HCT116 (cell line): ENCODE measurements around the gene UBE2O. TPM values are rescaled to one million over a fixed set of nuclear protein-coding genes. Genes with fewer than 3 reads are reported as not detected.
A peak's percentile ranks its signal among the peaks of the same experiment; 100 is the strongest.

Experiments
- ATAC-seq: fragments of 200-7000 bp; cut with Tn5 transposase; 2 replicates; pipeline ENCODE4 v1.9.1; 2020; ENCODE audit warnings: mild to moderate bottlenecking, moderate library complexity
- BruUV-seq: library from RNA; stranded (reverse); fragments of 400-500 nt; replicated peaks from 2 replicates; lab custom pipeline; 2021; lab: Mats Ljungman, UMichigan
- CTCF ChIA-PET: fragments of 300-600 bp; sonication (Branson Sonifier 250); formaldehyde crosslinking; loops from one replicate; lab custom pipeline; 2021; ENCODE audit warnings: antibody characterized with exemption; lab: Charles Lee
- POLR2A ChIA-PET: fragments of 300-600, 350-600 bp; sonication (Branson Sonifier 250); formaldehyde crosslinking; loops from one replicate; lab custom pipeline; 2021; ENCODE audit warnings: antibody characterized with exemption; lab: Charles Lee
- RAD21 ChIA-PET, 2 experiments: fragments of 300-600 bp; sonication (Branson Sonifier 250); formaldehyde crosslinking; loops; one replicate each; lab custom pipeline; 2023; ENCODE audit warnings: low total read pairs in 2 of 2; ENCODE audit not compliant: uncharacterized antibody in 2 of 2, unreplicated experiment in 2 of 2, low non-redundant PET in 1 of 2; lab: Charles Lee
- DNase-seq: peaks from one replicate; pipeline ENCODE4 v3.0.0-alpha.2; 2010; ENCODE audit warnings: low read depth, low spot score
- H2AFZ ChIP-seq: fragments of 200-600 bp; shearing (Covaris generic), sonication (generic); 2 replicates; pipeline ENCODE4 v1.6.1; 2017; ENCODE audit warnings: low read depth, mixed run types, mixed read lengths, antibody characterized with exemption, low read length; ENCODE audit not compliant: poor library complexity, severe bottlenecking
- H3K27ac ChIP-seq: 2 replicates; pipeline ENCODE4 v1.5.1; 2012; ENCODE audit warnings: low read depth, low read length
- H3K27me3 ChIP-seq: fragments of 200-600 bp; sonication (generic); 2 replicates; pipeline ENCODE4 v1.6.1; 2016; ENCODE audit warnings: mixed run types, low read length, mixed read lengths; ENCODE audit not compliant: insufficient read depth
- H3K36me3 ChIP-seq, 2 experiments: fragments of 200-500 bp in 1 of 2; fragments of 200-600 bp in 1 of 2; sonication (Bioruptor generic) in 1 of 2; sonication (generic) in 1 of 2; 2 replicates each; pipeline versions ENCODE4 v1.5.1 to v1.6.1; 2014 to 2016; ENCODE audit warnings: low read length in 2 of 2, inconsistent platforms in 1 of 2, mixed read lengths in 1 of 2, mixed run types in 1 of 2; ENCODE audit not compliant: insufficient read depth in 2 of 2, control insufficient read depth in 1 of 2
- H3K4me1 ChIP-seq, 2 experiments: fragments of 200-600 bp in 1 of 2; sonication (generic) in 1 of 2; 2 replicates each; pipeline versions ENCODE4 v1.5.1 to v1.6.1; 2012 to 2017; ENCODE audit warnings: low read length in 2 of 2, inconsistent platforms in 1 of 2, mild to moderate bottlenecking in 1 of 2, mixed read lengths in 1 of 2, mixed run types in 1 of 2, moderate library complexity in 1 of 2; ENCODE audit not compliant: insufficient read depth in 2 of 2, control insufficient read depth in 1 of 2
- H3K4me2 ChIP-seq: fragments of 200-600 bp; sonication (generic); 2 replicates; pipeline ENCODE4 v1.6.1; 2017; ENCODE audit warnings: mixed run types, low read length, mixed read lengths
- H3K4me3 ChIP-seq, 2 experiments: fragments of 200-600 bp in 1 of 2; sonication (generic) in 1 of 2; replicated peaks in 1 of 2; 2 replicates each; pipeline ENCODE4 v1.5.1; 2011 to 2016; ENCODE audit warnings: low read length in 2 of 2, control low read depth in 1 of 2, low read depth in 1 of 2, mild to moderate bottlenecking in 1 of 2, mixed read lengths in 1 of 2, mixed run types in 1 of 2
- H3K79me2 ChIP-seq: fragments of 200-600 bp; sonication (generic); 2 replicates; pipeline ENCODE4 v1.6.1; 2017; ENCODE audit warnings: mild to moderate bottlenecking, mixed run types, low read length, moderate library complexity, mixed read lengths; ENCODE audit not compliant: insufficient read depth
- H3K9ac ChIP-seq: fragments of 200-600 bp; sonication (generic); 2 replicates; pipeline ENCODE4 v1.6.1; 2016; ENCODE audit warnings: low read length, mixed read lengths
- H3K9me2 ChIP-seq: fragments of 200-600 bp; sonication (generic), shearing (Covaris generic); 2 replicates; pipeline ENCODE4 v1.6.1; 2017; ENCODE audit warnings: mixed run types, mild to moderate bottlenecking, moderate library complexity; ENCODE audit not compliant: insufficient read depth
- H3K9me3 ChIP-seq, 2 experiments: fragments of 200-500 bp in 1 of 2; fragments of 200-600 bp in 1 of 2; sonication (Bioruptor generic) in 1 of 2; sonication (generic) in 1 of 2; 2 replicates each; pipeline ENCODE4 v1.6.1; 2014 to 2017; ENCODE audit warnings: low read length in 2 of 2, mixed read lengths in 2 of 2, inconsistent platforms in 1 of 2, low read depth in 1 of 2, mild to moderate bottlenecking in 1 of 2, mixed run types in 1 of 2, moderate library complexity in 1 of 2; ENCODE audit not compliant: control insufficient read depth in 1 of 2, insufficient read depth in 1 of 2
- H4K20me1 ChIP-seq: fragments of 200-600 bp; sonication (generic), shearing (Covaris generic); 2 replicates; pipeline ENCODE4 v1.6.1; 2017; ENCODE audit warnings: mixed run types, mild to moderate bottlenecking, moderate library complexity; ENCODE audit not compliant: insufficient read depth
- EGR1 ChIP-seq: IDR thresholded peaks from 2 replicates; pipeline ENCODE4 v1.6.1; 2012; ENCODE audit warnings: low read depth
- EZH2phosphoT487 ChIP-seq: fragments of 200-600 bp; IDR thresholded peaks from 2 replicates; pipeline ENCODE4 v1.6.1; 2018; ENCODE audit warnings: antibody characterized with exemption, borderline replicate concordance
- JUND ChIP-seq: IDR thresholded peaks from 2 replicates; pipeline ENCODE4 v1.6.1; 2012
- POLR2A ChIP-seq: IDR thresholded peaks from 2 replicates; pipeline ENCODE4 v1.7.0; 2011; ENCODE audit warnings: borderline replicate concordance; ENCODE audit not compliant: insufficient read depth, insufficient read length; ENCODE audit errors: extremely low read depth
- POLR2AphosphoS5 ChIP-seq: IDR thresholded peaks from 2 replicates; pipeline ENCODE4 v1.6.1; 2011; ENCODE audit warnings: mild to moderate bottlenecking, low read depth, low read length, moderate library complexity
- TCF7L2 ChIP-seq: IDR thresholded peaks from 2 replicates; pipeline ENCODE4 v1.7.0; 2011; ENCODE audit warnings: borderline replicate concordance, inconsistent platforms; ENCODE audit not compliant: insufficient read depth, insufficient read length; ENCODE audit errors: extremely low read depth
- ZNF274 ChIP-seq: fragments of 200-500 bp; sonication (Bioruptor generic); IDR thresholded peaks from 2 replicates; pipeline ENCODE4 v1.6.1; 2014; ENCODE audit warnings: mild to moderate bottlenecking, low read depth, low read length, inconsistent platforms
- intact Hi-C: fragments of 100-400 bp; cut with micrococcal nuclease; formaldehyde crosslinking; loops from 2 replicates; pipeline ENCODE4 v1.10.0; 2022
- total RNA-seq: library from RNA; stranded (reverse); gene quantifications from one replicate; pipeline ENCODE4 v1.2.1, GENCODE V29; 2021; ENCODE audit not compliant: unreplicated experiment
- TF ChIP-seq, protein P1 (sequence below): IDR thresholded peaks from 2 replicates; pipeline ENCODE4 v1.6.1; 2011; ENCODE audit warnings: mild to moderate bottlenecking, low read length, moderate library complexity; ENCODE audit not compliant: insufficient replicate concordance; ENCODE audit errors: extremely low read depth

UBE2O gene
- total RNA-seq, 1 experiment from 2014 or later = 59.1 TPM

DNA sequence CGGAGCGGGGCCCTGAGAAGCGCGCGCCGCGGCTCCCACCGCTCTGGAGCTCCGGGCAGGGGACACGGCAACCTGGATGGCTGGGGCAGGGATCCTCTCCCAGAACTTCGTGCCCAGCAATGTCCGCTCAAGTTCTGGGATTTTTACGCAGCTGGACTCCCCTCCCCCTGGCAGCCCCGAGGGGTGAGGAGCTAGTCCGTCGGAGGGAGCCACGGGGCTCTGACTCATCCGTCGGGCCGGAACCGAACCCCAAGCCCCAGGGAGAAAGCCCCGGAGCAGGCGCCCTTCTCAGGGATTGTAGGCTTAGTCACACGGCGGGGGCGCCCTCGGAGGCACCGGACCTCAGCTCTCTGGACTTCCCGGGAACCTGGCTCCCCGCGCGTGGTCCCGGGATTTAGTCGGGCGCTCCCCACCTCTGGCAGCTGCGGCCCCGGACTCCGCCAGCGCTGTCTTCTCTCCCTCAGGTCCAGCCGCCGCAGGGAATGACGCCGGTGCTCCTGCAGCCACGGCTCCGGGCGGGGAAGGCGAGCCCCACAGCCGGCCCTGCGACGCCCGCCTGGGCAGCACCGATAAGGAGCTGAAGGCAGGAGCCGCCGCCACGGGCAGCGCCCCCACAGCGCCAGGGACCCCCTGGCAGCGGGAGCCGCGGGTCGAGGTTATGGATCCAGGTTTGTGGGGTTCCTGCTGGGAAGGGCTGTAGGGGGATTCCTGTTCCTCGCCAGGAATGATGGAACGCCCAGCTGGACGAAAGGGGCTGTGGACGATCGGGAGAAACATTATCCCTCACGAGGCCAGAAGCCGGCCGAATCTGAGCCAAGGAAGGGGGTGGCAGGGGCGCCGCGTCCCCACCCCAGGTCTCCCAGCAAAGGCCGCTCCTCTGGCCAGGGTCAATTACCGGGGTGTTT is 67.7 kb downstream of the UBE2O start:
- no peak for DNase-seq
- ChIA-PET RAD21 (interaction anchor here (1.0 to 1.4 kb wide), 2 partner anchors 12 to 20 kb away, joined by 3 read pairs; no protein-coding TSS in a partner anchor), POLR2A (interaction anchor here (0.9 kb wide), 1 partner anchor 20 kb away, joined by 3 read pairs; no protein-coding TSS in a partner anchor), CTCF (interaction anchor here (0.8 to 4.7 kb wide), 15 partner anchors 8 to 106 kb away, joined by 3 to 42 read pairs (median 5); no protein-coding TSS in a partner anchor)
- Histone ChIP-seq H4K20me1 (no peaks in the 10 kb centered on the region), H2AFZ (peak overlapping the region; percentile 67), H3K27ac (peak overlapping the region; percentile 45; the same call in 1 of the 2 replicates), H3K4me3 (peak overlapping the region; percentile 37 to 73), H3K36me3 (peaks cover 2 to 4% of the 10 kb centered on the region in 2 experiments; a peak in 3 of 4 replicates), H3K79me2 (no peaks in the 10 kb centered on the region), H3K4me2 (peak overlapping the region; percentile 98), H3K9me2 (no peaks in the 10 kb centered on the region), H3K9ac (peak overlapping the region; percentile 64), H3K4me1 (peaks cover 26 to 41% of the 10 kb centered on the region in 2 experiments), H3K9me3 (no peaks in the 10 kb centered on the region), H3K27me3 (peaks cover 11% of the 10 kb centered on the region; the same call in 1 of the 2 replicates)
- no peak for ATAC-seq
- TF ChIP-seq ZNF274 (no peak), EZH2phosphoT487 (peak; percentile 91; the same call in 1 of the 2 replicates), EGR1 (no peak), JUND (no peak), POLR2AphosphoS5 (no peak), TCF7L2 (no peak), POLR2A (no peak)
- TF ChIP-seq, protein P1, sequence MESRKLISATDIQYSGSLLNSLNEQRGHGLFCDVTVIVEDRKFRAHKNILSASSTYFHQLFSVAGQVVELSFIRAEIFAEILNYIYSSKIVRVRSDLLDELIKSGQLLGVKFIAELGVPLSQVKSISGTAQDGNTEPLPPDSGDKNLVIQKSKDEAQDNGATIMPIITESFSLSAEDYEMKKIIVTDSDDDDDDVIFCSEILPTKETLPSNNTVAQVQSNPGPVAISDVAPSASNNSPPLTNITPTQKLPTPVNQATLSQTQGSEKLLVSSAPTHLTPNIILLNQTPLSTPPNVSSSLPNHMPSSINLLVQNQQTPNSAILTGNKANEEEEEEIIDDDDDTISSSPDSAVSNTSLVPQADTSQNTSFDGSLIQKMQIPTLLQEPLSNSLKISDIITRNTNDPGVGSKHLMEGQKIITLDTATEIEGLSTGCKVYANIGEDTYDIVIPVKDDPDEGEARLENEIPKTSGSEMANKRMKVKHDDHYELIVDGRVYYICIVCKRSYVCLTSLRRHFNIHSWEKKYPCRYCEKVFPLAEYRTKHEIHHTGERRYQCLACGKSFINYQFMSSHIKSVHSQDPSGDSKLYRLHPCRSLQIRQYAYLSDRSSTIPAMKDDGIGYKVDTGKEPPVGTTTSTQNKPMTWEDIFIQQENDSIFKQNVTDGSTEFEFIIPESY = no peak
- intact Hi-C loops = loop anchor here (5.0 kb wide), 1 partner anchor 33 kb away; the partner anchor contains the start of gene PRPSAP1
- no TSS peak for BruUV-seq
